Central memory CD4-positive, alpha-beta T cell (primary cell): ENCODE results near the gene AKAP6.

Experiments
- DNase-seq: peaks from one replicate; pipeline ENCODE4 v3.0.0; 2022

AKAP6 gene

GRCh38 chr14:32590157-32590556 lies 261.1 kb downstream of the AKAP6 start:
- DNase-seq = no peak

- DNase-seq = no peak
Observed at GRCh38 chr14:32593290-32593942, 264.3 kb downstream of the AKAP6 start.

- no peak for DNase-seq
Observed at GRCh38 chr14:32594766-32595165, 265.7 kb downstream of the AKAP6 start.

- DNase-seq = no peak
Observed at GRCh38 chr14:32595497-32595896, 266.4 kb downstream of the AKAP6 start.

- no peak for DNase-seq
Observed at GRCh38 chr14:32596390-32596789, 267.3 kb downstream of the AKAP6 start.

GRCh38 chr14:32597771-32598170 lies 268.7 kb downstream of the AKAP6 start:
- DNase-seq = no peak

GRCh38 chr14:32601069-32601468 lies 272.0 kb downstream of the AKAP6 start:
- DNase-seq = no peak

GRCh38 chr14:32601906-32602305 lies 272.8 kb downstream of the AKAP6 start:
- no peak for DNase-seq

- no peak for DNase-seq
Observed at GRCh38 chr14:32602699-32603098, 273.6 kb downstream of the AKAP6 start.

- no peak for DNase-seq
Observed at GRCh38 chr14:32603992-32604565, 275.0 kb downstream of the AKAP6 start.

- no peak for DNase-seq
Observed at GRCh38 chr14:32606301-32606700, 277.2 kb downstream of the AKAP6 start.

GRCh38 chr14:32607399-32607798 lies 278.3 kb downstream of the AKAP6 start:
- no peak for DNase-seq

- DNase-seq = no peak
Observed at GRCh38 chr14:32608857-32609256, 279.8 kb downstream of the AKAP6 start.

- DNase-seq = no peak
Observed at GRCh38 chr14:32609388-32609787, 280.3 kb downstream of the AKAP6 start.

- no peak for DNase-seq
Observed at GRCh38 chr14:32611752-32612151, 282.7 kb downstream of the AKAP6 start.

GRCh38 chr14:32618991-32619390 lies 289.9 kb downstream of the AKAP6 start:
- DNase-seq = no peak

GRCh38 chr14:32620303-32620702 lies 291.2 kb downstream of the AKAP6 start:
- no peak for DNase-seq

- DNase-seq = no peak
Observed at GRCh38 chr14:32620724-32621123, 291.6 kb downstream of the AKAP6 start.

- DNase-seq = no peak
Observed at GRCh38 chr14:32621585-32621984, 292.5 kb downstream of the AKAP6 start.

GRCh38 chr14:32622742-32623141 lies 293.6 kb downstream of the AKAP6 start:
- no peak for DNase-seq

GRCh38 chr14:32623300-32624093 lies 294.4 kb downstream of the AKAP6 start:
- no peak for DNase-seq

GRCh38 chr14:32625211-32625610 lies 296.1 kb downstream of the AKAP6 start:
- DNase-seq = no peak

GRCh38 chr14:32627545-32628298 lies 298.6 kb downstream of the AKAP6 start:
- no peak for DNase-seq
